Measurements from ENCODE around the gene MYEOV.

The MYEOV gene

GRCh38 chr11:69311767-69312385 is 17.9 kb downstream of the MYEOV start:
- TF ChIP-seq CTCF (IDR thresholded peaks at IDR 0.05; ENCODE audit: insufficient read depth, missing control alignments), result no peak
- FAIRE-seq, result no peak
- no peak for DNase-seq (ENCODE audit: insufficient read length, low spot score)

- TF ChIP-seq CTCF (IDR thresholded peaks at IDR 0.05; ENCODE audit: insufficient read depth, missing control alignments), result no peak
- DNase-seq (ENCODE audit: insufficient read length, low spot score) (no peak), FAIRE-seq (no peak)
These were observed 18.8 kb downstream of the MYEOV start for GRCh38 chr11:69312453-69313404.

DNA sequence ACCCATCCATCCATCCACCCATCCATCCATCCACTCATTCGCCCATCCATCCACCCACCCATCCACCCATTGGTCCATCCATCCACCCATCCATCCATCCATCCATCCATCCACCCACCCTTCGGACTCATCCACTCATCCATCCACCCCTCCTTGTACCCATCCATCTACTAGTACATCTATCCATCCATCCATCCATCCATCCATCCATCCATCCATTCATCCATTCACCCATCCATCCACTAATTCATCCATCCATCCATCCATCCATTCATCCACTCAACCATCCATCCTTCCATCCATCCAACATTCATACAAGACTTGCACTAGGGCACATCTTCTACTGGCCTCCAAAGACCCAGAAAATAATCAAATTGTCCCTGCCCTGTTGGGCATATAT is 20.0 kb downstream of the MYEOV start:
- DNase-seq (ENCODE audit: insufficient read length, low spot score) (no peak), FAIRE-seq (no peak)
- TF ChIP-seq CTCF (IDR thresholded peaks at IDR 0.05; ENCODE audit: insufficient read depth, missing control alignments), result no peak

DNA sequence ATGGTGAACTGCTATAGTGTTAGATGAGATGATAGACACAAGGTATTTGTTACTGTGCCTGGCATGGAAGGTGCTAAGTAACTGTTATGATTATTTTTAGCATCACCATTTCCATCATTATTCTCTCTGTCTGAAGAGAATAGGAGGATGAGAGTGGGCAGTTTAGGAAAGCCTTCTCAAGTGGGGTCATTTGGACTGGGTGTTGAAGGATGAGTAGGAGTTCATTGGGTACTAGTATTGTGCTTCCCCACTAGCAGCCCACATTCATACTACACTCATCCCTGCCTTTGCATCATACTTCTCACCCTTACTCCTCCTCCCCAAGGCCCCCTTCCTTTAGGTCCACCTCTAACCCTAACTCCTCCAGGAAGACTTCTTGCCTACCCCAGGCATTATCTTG is 20.6 kb downstream of the MYEOV start:
- no peak for DNase-seq (ENCODE audit: insufficient read length, low spot score)
- FAIRE-seq, result no peak
- no peak for TF ChIP-seq CTCF (IDR thresholded peaks at IDR 0.05; ENCODE audit: insufficient read depth, missing control alignments)

- DNase-seq (ENCODE audit: insufficient read length, low spot score) (no peak), FAIRE-seq (no peak)
These were observed 23.0 kb downstream of the MYEOV start for GRCh38 chr11:69316956-69317355.

DNA sequence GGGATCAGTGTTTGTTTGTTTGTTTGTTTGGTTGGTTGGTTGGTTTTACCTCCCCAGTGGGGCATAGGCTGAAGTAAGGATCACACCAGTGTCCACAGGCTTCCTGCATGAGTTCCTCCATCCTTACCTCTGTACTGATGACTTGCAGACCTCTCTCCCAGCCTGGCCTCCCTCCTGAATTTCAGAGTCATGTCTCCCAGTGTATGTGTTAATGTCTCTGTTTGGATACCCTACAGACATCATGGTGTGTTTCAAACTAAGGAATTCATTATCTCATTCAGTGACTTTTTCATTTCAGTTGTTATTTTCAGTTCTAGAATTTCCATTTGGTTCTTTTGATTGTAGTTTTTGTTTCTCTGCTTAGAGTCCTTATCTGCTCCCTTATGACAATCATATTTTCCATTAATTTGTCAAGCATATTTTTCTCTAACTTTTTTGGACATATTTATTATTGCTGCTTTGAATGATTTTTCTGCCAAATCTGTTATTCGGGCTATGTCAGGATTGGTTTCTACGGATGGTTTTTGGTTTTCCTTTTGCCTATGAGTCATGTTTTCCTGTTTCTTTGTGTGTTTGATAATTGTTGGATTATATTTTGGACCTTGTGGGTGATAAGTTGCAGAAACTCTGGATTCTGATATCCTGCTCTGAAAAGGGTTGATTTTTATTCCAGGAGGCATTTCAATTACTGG is 23.6 kb downstream of the MYEOV start:
- DNase-seq (ENCODE audit: insufficient read length, low spot score) (no peak), FAIRE-seq (no peak)
- TF ChIP-seq CTCF (IDR thresholded peaks at IDR 0.05; ENCODE audit: insufficient read depth, missing control alignments), result no peak

More at GRCh38 chr11:69316956-69317355, 23.0 kb downstream of the MYEOV start:
- TF ChIP-seq CTCF (IDR thresholded peaks at IDR 0.05; ENCODE audit: insufficient read depth, missing control alignments), result no peak
